Colonic mucosa (tissue), 4 donors: ENCODE data around the gene CCSER2. TPM values are rescaled to one million over a fixed set of nuclear protein-coding genes. Genes with fewer than 3 reads are reported as not detected.

ENCODE experiments used
- DNase-seq: peaks from one replicate; pipeline ENCODE4 v3.0.0-alpha.2; 2020
- H3K27ac ChIP-seq: fragments of 200-600 bp; one replicate; pipeline ENCODE4 v1.8.0; 2021
- H3K27me3 ChIP-seq: fragments of 200-600 bp; one replicate; pipeline ENCODE4 v1.8.0; 2021
- H3K36me3 ChIP-seq: fragments of 200-600 bp; one replicate; pipeline ENCODE4 v1.8.0; 2021
- H3K4me1 ChIP-seq: fragments of 200-600 bp; one replicate; pipeline ENCODE4 v1.8.0; 2021; ENCODE audit warnings: mild to moderate bottlenecking
- H3K4me3 ChIP-seq: fragments of 200-600 bp; one replicate; pipeline ENCODE4 v1.8.0; 2021
- H3K9ac ChIP-seq, 2 donors: one replicate each; pipeline ENCODE4 v1.7.0; 2013; ENCODE audit warnings: control low read depth in 2 of 2, low read depth in 2 of 2, low read length in 2 of 2
- H3K9me3 ChIP-seq: fragments of 200-600 bp; one replicate; pipeline ENCODE4 v1.8.0; 2021
- intact Hi-C: fragments of 100-400 bp; cut with DNase I; formaldehyde crosslinking; loops from one replicate; pipeline ENCODE4 v1.14.1; 2022
- total RNA-seq, 2 donors: library from RNA; stranded (reverse); fragmentation: NEBNext Ultra II Directional in 1 of 2; extraction: Animal tissue kit (Norgen Biotek cat#: 25700) in 1 of 2; gene quantifications; one replicate each; pipeline ENCODE4 v1.2.1, GENCODE V29; 2021
- TF ChIP-seq, protein P1 (sequence below): fragments of 200-600 bp; IDR thresholded peaks from one replicate; pipeline ENCODE4 v1.8.0; 2022; ENCODE audit warnings: antibody characterized with exemption, mild to moderate bottlenecking
- donor health status: healthy.
- donor health status: DM: no; HTN: no; CAD: no.
- donor health status: DM: no; HTN: no; CAD: no.

The CCSER2 gene
- total RNA-seq, 2 donors from 2014 or later = 33.7 to 64.5 TPM

DNA sequence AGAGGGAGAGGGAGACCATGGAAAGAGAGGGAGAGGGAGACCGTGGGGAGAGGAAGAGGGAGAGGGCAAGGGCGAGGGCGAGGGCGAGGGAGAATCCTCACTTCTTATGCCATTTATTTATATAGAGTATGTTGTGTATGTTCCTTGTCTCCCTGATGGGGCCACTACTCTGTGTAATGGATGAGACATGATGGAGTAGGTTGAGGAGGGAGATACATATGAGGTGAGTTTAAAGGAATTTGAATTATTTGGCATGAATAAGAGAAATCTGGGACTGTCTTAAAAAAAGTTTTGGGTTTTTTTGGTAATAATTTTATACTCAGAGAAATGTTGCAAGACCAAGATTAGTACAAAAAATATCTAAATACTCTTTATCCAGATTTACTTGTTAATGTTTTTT lies 20.1 kb downstream of the CCSER2 start:
- Histone ChIP-seq H3K27me3 (no peaks in the 10 kb centered on the region), H3K4me1 (peaks cover 6% of the 10 kb centered on the region), H3K9ac (no peak overlapping the region), H3K27ac (no peak overlapping the region), H3K9me3 (no peaks in the 10 kb centered on the region), H3K4me3 (no peak overlapping the region), H3K36me3 (no peaks in the 10 kb centered on the region)
- TF ChIP-seq, protein P1, sequence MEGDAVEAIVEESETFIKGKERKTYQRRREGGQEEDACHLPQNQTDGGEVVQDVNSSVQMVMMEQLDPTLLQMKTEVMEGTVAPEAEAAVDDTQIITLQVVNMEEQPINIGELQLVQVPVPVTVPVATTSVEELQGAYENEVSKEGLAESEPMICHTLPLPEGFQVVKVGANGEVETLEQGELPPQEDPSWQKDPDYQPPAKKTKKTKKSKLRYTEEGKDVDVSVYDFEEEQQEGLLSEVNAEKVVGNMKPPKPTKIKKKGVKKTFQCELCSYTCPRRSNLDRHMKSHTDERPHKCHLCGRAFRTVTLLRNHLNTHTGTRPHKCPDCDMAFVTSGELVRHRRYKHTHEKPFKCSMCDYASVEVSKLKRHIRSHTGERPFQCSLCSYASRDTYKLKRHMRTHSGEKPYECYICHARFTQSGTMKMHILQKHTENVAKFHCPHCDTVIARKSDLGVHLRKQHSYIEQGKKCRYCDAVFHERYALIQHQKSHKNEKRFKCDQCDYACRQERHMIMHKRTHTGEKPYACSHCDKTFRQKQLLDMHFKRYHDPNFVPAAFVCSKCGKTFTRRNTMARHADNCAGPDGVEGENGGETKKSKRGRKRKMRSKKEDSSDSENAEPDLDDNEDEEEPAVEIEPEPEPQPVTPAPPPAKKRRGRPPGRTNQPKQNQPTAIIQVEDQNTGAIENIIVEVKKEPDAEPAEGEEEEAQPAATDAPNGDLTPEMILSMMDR = no peak
- no peak for DNase-seq
- intact Hi-C loops = no loop called here

DNA sequence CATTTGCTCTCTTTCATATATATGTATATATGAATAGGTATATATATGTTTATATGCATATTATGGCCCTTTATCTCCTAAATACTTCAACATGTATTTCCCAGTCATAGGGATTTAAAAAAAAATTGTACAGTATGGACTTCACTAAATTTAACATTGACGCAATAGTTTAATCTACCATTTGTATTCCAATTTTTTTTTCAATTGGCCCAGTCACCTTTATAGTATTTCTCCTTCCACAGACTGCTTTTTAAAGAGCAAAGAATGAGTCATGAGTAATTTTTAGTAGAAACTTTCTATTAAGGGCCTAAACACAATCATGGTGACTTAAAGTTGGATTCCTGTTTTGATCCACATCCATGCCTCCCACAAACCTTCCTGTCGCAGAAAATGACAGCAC lies 20.5 kb downstream of the CCSER2 start:
- TF ChIP-seq, protein P1 = no peak
- intact Hi-C loops = no loop called here
- no peaks in the 10 kb centered on the region for H3K36me3 ChIP-seq
- no peaks in the 10 kb centered on the region for H3K9me3 ChIP-seq
- H3K4me1 ChIP-seq = peaks cover 9% of the 10 kb centered on the region
- no peaks in the 10 kb centered on the region for H3K27me3 ChIP-seq
- no peak overlapping the region for H3K9ac ChIP-seq
- no peak overlapping the region for H3K27ac ChIP-seq
- H3K4me3 ChIP-seq = no peak overlapping the region
- DNase-seq = no peak

DNA sequence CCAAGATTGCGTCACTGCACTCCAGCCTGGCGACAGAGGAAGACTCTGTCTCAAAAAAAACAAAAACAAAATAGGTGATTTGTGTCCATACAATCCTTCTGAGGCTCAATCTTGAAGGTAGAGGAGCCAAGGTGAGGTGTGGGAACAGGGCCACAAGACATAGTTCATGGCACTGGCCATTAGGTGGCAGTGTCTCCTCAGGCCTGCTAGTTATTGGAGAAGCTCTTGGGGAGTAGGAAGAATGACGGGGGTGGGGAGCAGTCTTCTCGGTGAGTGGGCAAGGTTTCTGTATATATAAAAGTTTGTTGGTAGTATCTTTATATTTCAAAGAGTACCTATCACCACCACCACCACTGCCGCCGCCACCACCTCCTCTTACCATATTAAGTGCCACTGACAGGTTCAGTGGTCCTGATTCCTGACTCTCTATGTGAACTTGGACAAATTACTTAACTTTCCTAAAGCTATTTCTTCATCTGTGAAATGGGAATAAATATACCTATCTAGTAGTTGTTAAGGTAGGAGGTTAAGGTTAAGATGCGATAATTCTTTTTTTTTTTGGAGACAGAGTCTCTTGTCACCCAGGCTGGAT lies 24.0 kb downstream of the CCSER2 start:
- H3K27ac ChIP-seq = no peak overlapping the region

DNA sequence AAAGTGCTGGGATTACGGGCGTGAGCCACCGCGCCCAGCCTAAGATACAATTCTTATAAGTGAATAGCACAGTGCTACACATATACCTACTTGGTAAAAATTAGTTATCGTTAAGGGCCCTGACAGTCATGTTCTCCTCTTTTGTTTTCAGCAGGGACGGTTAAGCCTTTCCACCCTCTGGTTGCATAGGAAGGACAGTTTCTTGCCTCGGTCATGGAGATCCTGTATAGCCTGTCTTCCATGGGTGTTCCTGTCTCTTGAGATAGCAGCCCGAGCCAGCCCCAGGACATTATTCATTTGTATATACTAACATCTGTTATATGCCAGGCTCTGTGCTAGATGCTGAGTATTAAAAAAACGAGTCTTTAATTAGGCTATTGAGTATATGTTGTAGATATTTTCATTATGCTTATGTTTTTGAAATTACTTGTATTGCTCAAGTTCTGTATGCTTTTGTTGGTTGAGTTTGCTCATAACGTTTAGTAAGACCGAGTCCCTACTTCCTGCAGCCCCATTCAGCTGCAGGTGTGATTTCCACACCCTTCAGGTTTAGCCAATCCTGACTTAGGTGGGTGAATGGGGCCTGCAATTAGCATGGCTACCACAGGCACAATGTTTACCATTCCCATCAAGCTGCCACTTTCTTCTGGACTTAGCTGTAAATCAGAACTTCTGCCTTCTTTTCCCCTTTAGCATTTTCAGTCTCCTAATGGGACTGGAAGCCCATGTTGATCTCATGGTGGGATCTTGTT lies 24.8 kb downstream of the CCSER2 start:
- Histone ChIP-seq H3K27me3 (no peaks in the 10 kb centered on the region), H3K9ac (no peak overlapping the region)

More for the DNA sequence above, 24.0 kb downstream of the CCSER2 start:
- intact Hi-C loops = no loop called here
- TF ChIP-seq, protein P1 = peak; percentile 58
- H3K4me3 ChIP-seq = no peak overlapping the region
- no peaks in the 10 kb centered on the region for H3K9me3 ChIP-seq
- peaks cover 10% of the 10 kb centered on the region for H3K4me1 ChIP-seq
- peak; percentile 80 for DNase-seq
- H3K36me3 ChIP-seq = no peaks in the 10 kb centered on the region
- no peak overlapping the region for H3K9ac ChIP-seq
- H3K27me3 ChIP-seq = no peaks in the 10 kb centered on the region

DNA sequence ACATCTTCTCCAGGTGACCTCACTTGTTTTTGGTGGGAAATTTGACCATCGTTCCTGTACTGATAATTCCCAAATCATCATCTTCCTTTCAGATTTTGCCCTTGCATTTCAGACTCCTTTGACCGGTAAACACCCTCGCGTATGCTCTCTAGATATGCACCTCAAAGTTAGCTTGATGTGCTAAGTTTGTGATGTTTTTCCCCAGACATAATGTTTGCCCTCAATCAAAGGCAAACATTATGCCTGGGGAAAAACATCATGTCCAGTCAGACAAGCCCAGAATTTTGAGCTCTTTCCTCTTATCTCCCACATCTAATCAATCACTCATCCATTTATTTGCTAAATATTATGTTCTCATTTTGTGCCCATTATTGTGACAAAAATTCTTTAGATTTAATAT lies 26.2 kb downstream of the CCSER2 start:
- Histone ChIP-seq H3K9ac (no peak overlapping the region), H3K36me3 (no peaks in the 10 kb centered on the region), H3K9me3 (no peaks in the 10 kb centered on the region), H3K27me3 (no peaks in the 10 kb centered on the region), H3K27ac (no peak overlapping the region), H3K4me3 (no peak overlapping the region), H3K4me1 (peaks cover 10% of the 10 kb centered on the region)
- TF ChIP-seq, protein P1 = no peak
- intact Hi-C loops = no loop called here
- no peak for DNase-seq

More for the DNA sequence above, 24.8 kb downstream of the CCSER2 start:
- no peak overlapping the region for H3K4me3 ChIP-seq
- peak overlapping the region; percentile 29 for H3K27ac ChIP-seq
- peak; percentile 62 for DNase-seq
- H3K36me3 ChIP-seq = no peaks in the 10 kb centered on the region
- TF ChIP-seq, protein P1 = no peak
- H3K4me1 ChIP-seq = peaks cover 10% of the 10 kb centered on the region
- H3K9me3 ChIP-seq = no peaks in the 10 kb centered on the region
- intact Hi-C loops = no loop called here
